ENCODE data around the gene PDHX. TPM values are rescaled to one million over a fixed set of nuclear protein-coding genes. Genes with fewer than 3 reads are reported as not detected.

PDHX gene
- total RNA-seq, 1 donor from 2014 or later: 31.8 TPM

DNA sequence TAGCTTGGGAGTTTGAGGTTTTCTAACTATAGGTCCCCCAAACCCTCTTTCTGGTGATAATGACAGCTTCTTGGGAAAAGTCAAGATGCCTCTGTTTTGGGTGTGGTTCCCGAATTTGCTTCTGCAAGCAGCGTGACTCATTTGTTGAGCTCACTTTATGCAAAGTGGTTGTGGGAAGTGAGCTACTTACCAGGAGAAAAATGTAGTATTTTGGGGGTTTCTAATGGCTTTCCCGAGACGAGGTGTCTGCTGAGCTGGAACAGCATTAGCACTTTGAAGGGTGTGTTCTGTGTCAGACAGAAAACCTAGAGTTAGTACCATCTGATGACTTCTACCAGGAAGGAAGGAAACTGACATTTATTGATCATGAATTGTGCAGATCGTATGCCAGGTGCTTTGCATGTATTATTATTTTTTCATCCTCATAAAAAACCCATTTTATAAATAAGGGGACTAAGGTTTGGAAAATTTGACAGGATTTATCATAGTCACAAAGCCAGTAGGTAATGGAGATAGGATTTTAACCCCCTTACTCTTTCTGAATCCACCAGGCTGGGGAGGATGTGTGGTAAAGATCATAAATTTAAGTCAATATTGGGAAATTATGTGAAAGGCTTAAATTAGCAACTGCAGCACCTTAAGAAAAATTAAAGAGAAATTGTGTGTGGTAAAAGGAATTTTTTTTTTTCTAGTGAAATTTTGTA lies 113.7 kb downstream of the PDHX start:
- H3K4me1 Mint-ChIP-seq (ENCODE audit: unreplicated experiment): peaks cover 12% of the 10 kb centered on the region
- H3K36me3 Mint-ChIP-seq (ENCODE audit: low read depth, unreplicated experiment): peaks cover 6% of the 10 kb centered on the region
- peaks cover 3% of the 10 kb centered on the region for H3K27me3 Mint-ChIP-seq (ENCODE audit: unreplicated experiment)
- no peak for DNase-seq (ENCODE audit: low spot score)
- H3K27ac Mint-ChIP-seq (ENCODE audit: unreplicated experiment): no peak overlapping the region
- H3K9me3 Mint-ChIP-seq (ENCODE audit: unreplicated experiment): no peaks in the 10 kb centered on the region
- TF ChIP-seq, protein P1, sequence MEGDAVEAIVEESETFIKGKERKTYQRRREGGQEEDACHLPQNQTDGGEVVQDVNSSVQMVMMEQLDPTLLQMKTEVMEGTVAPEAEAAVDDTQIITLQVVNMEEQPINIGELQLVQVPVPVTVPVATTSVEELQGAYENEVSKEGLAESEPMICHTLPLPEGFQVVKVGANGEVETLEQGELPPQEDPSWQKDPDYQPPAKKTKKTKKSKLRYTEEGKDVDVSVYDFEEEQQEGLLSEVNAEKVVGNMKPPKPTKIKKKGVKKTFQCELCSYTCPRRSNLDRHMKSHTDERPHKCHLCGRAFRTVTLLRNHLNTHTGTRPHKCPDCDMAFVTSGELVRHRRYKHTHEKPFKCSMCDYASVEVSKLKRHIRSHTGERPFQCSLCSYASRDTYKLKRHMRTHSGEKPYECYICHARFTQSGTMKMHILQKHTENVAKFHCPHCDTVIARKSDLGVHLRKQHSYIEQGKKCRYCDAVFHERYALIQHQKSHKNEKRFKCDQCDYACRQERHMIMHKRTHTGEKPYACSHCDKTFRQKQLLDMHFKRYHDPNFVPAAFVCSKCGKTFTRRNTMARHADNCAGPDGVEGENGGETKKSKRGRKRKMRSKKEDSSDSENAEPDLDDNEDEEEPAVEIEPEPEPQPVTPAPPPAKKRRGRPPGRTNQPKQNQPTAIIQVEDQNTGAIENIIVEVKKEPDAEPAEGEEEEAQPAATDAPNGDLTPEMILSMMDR (IDR thresholded peaks at IDR 0.05; ENCODE audit: unreplicated experiment): no peak
- H3K4me3 Mint-ChIP-seq (ENCODE audit: unreplicated experiment): no peak overlapping the region

DNA sequence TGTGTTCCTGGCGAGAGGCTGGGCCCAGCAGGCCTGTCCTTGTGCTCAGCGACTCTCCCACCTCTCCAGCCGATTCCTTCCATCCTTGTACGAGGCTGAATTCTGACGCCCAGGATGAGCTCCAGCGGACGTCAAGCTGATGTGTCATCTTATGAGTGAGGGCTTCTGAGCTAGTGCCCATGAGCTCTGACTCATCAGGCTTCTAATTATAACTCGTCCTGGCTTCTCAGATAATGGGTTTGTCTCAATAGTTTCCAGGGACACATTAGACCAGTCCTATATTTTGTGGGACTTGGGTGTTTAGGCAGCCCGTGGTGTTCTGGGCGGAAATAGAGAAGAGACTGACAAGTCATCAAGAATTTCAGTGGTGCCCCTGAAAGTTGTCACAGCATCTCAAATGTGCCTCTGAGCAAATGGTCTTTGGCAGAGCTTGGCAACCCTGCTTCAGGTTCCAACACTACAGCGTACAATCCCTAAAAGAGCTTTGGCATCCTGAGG lies 114.3 kb downstream of the PDHX start:
- Mint-ChIP-seq H3K9me3 (ENCODE audit: unreplicated experiment) (no peaks in the 10 kb centered on the region), H3K27ac (ENCODE audit: unreplicated experiment) (no peak overlapping the region), H3K36me3 (ENCODE audit: low read depth, unreplicated experiment) (peaks cover 6% of the 10 kb centered on the region), H3K27me3 (ENCODE audit: unreplicated experiment) (peaks cover 3% of the 10 kb centered on the region), H3K4me3 (ENCODE audit: unreplicated experiment) (no peak overlapping the region), H3K4me1 (ENCODE audit: unreplicated experiment) (peaks cover 18% of the 10 kb centered on the region)
- TF ChIP-seq, protein P1 (IDR thresholded peaks at IDR 0.05; ENCODE audit: unreplicated experiment): no peak
- DNase-seq (ENCODE audit: low spot score): no peak

DNA sequence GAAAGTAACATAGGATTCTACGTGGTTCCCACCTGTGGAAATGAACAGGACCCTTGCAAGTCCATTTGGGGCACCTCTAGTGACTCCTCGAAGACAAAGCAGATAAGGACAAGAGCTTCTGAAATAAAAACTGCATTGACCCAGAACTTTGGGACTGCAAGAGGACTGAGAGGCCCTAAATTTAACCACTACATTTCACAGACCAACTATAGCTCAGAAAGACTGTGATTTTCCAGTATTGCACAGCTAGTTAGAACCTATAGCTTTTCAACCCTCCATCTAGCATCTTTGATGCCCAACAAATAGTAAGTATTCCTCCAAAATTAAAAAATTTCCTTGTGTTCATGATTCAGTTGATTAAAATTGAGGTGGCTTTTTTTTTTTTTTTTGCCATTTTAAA lies 114.9 kb downstream of the PDHX start:
- Mint-ChIP-seq H3K27ac (ENCODE audit: unreplicated experiment) (no peak overlapping the region), H3K9me3 (ENCODE audit: unreplicated experiment) (no peaks in the 10 kb centered on the region)

DNA sequence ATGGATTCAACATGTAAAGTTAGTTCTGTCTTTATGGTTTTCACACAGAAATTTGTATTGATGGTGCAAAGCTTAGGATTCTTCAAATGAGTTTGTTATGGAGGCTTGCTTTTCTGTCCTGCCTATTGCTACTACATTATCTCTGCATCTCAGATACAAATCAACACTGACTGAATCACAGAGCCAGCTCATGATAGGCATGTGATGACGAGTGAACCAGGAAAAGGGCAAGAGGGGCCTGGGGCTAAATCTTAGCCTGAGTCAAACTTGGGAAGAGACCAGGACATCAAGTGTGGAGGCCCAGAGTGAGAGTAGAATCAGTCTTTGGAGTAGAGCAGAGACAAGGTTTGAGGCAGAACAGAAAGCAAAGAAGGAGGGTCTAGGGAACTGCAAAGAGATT lies 115.4 kb downstream of the PDHX start:
- Mint-ChIP-seq H3K27me3 (ENCODE audit: unreplicated experiment) (peaks cover 3% of the 10 kb centered on the region), H3K36me3 (ENCODE audit: low read depth, unreplicated experiment) (no peaks in the 10 kb centered on the region), H3K4me3 (ENCODE audit: unreplicated experiment) (no peak overlapping the region), H3K27ac (ENCODE audit: unreplicated experiment) (no peak overlapping the region), H3K4me1 (ENCODE audit: unreplicated experiment) (peaks cover 15% of the 10 kb centered on the region), H3K9me3 (ENCODE audit: unreplicated experiment) (no peaks in the 10 kb centered on the region)
- no peak for DNase-seq (ENCODE audit: low spot score)
- TF ChIP-seq, protein P1 (IDR thresholded peaks at IDR 0.05; ENCODE audit: unreplicated experiment): no peak

More for the DNA sequence above, 114.9 kb downstream of the PDHX start:
- Mint-ChIP-seq H3K27me3 (ENCODE audit: unreplicated experiment) (peaks cover 3% of the 10 kb centered on the region), H3K36me3 (ENCODE audit: low read depth, unreplicated experiment) (peaks cover 2% of the 10 kb centered on the region), H3K4me1 (ENCODE audit: unreplicated experiment) (peaks cover 15% of the 10 kb centered on the region), H3K4me3 (ENCODE audit: unreplicated experiment) (no peak overlapping the region)
- TF ChIP-seq, protein P1 (IDR thresholded peaks at IDR 0.05; ENCODE audit: unreplicated experiment): no peak
- DNase-seq (ENCODE audit: low spot score): no peak

DNA sequence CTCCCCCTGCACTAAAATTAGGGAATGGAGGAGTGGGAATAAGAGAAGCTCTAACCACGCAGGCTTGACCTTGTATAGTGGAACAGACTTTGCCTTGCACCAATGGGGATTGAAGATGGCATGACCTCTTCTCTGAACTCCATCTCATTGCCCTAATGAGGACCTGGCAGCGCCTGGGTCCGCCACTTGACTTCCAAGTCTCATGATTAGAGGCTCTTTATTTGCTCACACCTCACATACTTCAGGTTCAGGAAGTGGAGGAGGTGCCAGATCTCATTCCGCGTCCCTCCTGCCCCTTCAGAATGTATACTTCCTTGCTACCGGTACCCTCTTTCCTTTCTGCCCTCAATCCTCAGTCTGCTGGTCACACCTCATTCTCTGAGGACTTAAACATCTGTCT lies 116.6 kb downstream of the PDHX start:
- Mint-ChIP-seq H3K4me1 (ENCODE audit: unreplicated experiment) (peaks cover 23% of the 10 kb centered on the region), H3K4me3 (ENCODE audit: unreplicated experiment) (no peak overlapping the region), H3K36me3 (ENCODE audit: low read depth, unreplicated experiment) (no peaks in the 10 kb centered on the region), H3K27me3 (ENCODE audit: unreplicated experiment) (peaks cover 3% of the 10 kb centered on the region), H3K27ac (ENCODE audit: unreplicated experiment) (no peak overlapping the region), H3K9me3 (ENCODE audit: unreplicated experiment) (no peaks in the 10 kb centered on the region)
- TF ChIP-seq, protein P1 (IDR thresholded peaks at IDR 0.05; ENCODE audit: unreplicated experiment): no peak
- DNase-seq (ENCODE audit: low spot score): no peak
